Measurements from ENCODE around the gene BID.

DNA sequence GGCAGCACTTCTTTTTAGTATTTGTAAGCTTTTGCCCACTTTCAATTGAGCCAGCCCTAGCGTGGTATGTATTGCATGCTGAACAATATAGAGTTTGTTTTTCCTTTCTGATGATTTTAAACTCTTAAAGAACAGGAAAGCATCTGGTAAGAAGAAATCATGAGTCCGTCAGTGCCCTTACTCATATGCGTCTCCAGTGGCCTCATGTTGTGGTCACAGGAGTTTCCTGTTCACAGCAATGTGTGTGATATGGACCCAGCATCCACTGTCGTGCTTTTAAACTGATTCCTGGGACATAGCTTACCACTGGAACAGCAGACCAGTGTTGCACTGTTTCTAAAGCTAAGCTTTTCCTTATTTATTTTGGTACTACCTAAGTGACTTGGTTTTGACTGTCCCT lies 40.1 kb downstream of the BID start:
- TF ChIP-seq, protein P1, sequence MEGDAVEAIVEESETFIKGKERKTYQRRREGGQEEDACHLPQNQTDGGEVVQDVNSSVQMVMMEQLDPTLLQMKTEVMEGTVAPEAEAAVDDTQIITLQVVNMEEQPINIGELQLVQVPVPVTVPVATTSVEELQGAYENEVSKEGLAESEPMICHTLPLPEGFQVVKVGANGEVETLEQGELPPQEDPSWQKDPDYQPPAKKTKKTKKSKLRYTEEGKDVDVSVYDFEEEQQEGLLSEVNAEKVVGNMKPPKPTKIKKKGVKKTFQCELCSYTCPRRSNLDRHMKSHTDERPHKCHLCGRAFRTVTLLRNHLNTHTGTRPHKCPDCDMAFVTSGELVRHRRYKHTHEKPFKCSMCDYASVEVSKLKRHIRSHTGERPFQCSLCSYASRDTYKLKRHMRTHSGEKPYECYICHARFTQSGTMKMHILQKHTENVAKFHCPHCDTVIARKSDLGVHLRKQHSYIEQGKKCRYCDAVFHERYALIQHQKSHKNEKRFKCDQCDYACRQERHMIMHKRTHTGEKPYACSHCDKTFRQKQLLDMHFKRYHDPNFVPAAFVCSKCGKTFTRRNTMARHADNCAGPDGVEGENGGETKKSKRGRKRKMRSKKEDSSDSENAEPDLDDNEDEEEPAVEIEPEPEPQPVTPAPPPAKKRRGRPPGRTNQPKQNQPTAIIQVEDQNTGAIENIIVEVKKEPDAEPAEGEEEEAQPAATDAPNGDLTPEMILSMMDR (IDR thresholded peaks at IDR 0.05; ENCODE audit: borderline replicate concordance, extremely low read depth, low read length, poor library complexity, severe bottlenecking): no peak
- TF ChIP-seq EZH2 (IDR thresholded peaks at IDR 0.05; ENCODE audit: borderline replicate concordance, low read depth, low read length, severe bottlenecking): no peak
